CD4-positive, alpha-beta T cell (primary cell): ENCODE measurements around the gene LRP2. TPM values are rescaled to one million over a fixed set of nuclear protein-coding genes. Genes with fewer than 3 reads are reported as not detected.

Experiments
- ATAC-seq: fragments of 200-7000 bp; cut with Tn5 transposase; one replicate; pipeline ENCODE4 v1.10.0; 2022; ENCODE audit warnings: mild to moderate bottlenecking; ENCODE audit not compliant: poor library complexity
- CTCF ChIA-PET: fragments of 350-600 bp; sonication (Branson Sonifier 250); formaldehyde crosslinking; loops from one replicate; lab custom pipeline; 2021; ENCODE audit warnings: antibody characterized with exemption, inconsistent platforms; lab: Charles Lee
- POLR2A ChIA-PET: fragments of 350-600 bp; sonication (Branson Sonifier 250); formaldehyde crosslinking; loops from one replicate; lab custom pipeline; 2021; ENCODE audit warnings: antibody characterized with exemption, inconsistent platforms; lab: Charles Lee
- DNase-seq, 14 experiments: peaks; one replicate each; pipeline ENCODE4 v3.0.0-alpha.2; 2013 to 2020; ENCODE audit warnings: mixed read lengths in 2 of 14
- H3K27ac ChIP-seq, 2 donors: one replicate each; pipeline versions ENCODE4 v1.5.1 to v1.7.0; 2013; ENCODE audit warnings: low read length in 2 of 2, low read depth in 1 of 2, mild to moderate bottlenecking in 1 of 2
- H3K27me3 ChIP-seq, 2 experiments: 1 replicate in 1 of 2; 2 replicates in 1 of 2; pipeline versions ENCODE4 v1.6.1 to v1.7.0; 2013; ENCODE audit warnings: low read length in 2 of 2, control low read depth in 1 of 2, mild to moderate bottlenecking in 1 of 2, moderate library complexity in 1 of 2; ENCODE audit not compliant: insufficient read depth in 2 of 2, control insufficient read depth in 1 of 2
- H3K36me3 ChIP-seq: one replicate; pipeline ENCODE4 v1.6.1; 2013; ENCODE audit warnings: low read length, control low read depth; ENCODE audit not compliant: insufficient read depth
- H3K4me1 ChIP-seq: one replicate; pipeline ENCODE4 v1.6.1; 2013; ENCODE audit warnings: low read length, control low read depth; ENCODE audit not compliant: insufficient read depth
- H3K4me3 ChIP-seq: one replicate; pipeline ENCODE4 v1.5.1; 2013; ENCODE audit warnings: mild to moderate bottlenecking, low read length, moderate library complexity
- H3K9me3 ChIP-seq, 2 experiments: 1 replicate in 1 of 2; 2 replicates in 1 of 2; pipeline versions ENCODE4 v1.6.1 to v1.7.0; 2013; ENCODE audit warnings: low read length in 2 of 2, mild to moderate bottlenecking in 2 of 2, control low read depth in 1 of 2, moderate library complexity in 1 of 2; ENCODE audit not compliant: control insufficient read depth in 1 of 2, insufficient read depth in 1 of 2
- H3K27ac Mint-ChIP-seq: one replicate; pipeline ENCODE4 v1.8.0; 2020; ENCODE audit warnings: mixed read lengths
- H3K27me3 Mint-ChIP-seq: one replicate; pipeline ENCODE4 v1.8.0; 2021; ENCODE audit warnings: mixed read lengths
- H3K36me3 Mint-ChIP-seq: one replicate; pipeline ENCODE4 v1.8.0; 2021; ENCODE audit warnings: low read depth, mixed read lengths
- H3K4me1 Mint-ChIP-seq: one replicate; pipeline ENCODE4 v1.8.0; 2021; ENCODE audit warnings: low read depth, mixed read lengths
- H3K4me3 Mint-ChIP-seq: one replicate; pipeline ENCODE4 v1.8.0; 2020; ENCODE audit warnings: mild to moderate bottlenecking, mixed read lengths
- H3K9me3 Mint-ChIP-seq: one replicate; pipeline ENCODE4 v1.8.0; 2020; ENCODE audit warnings: mixed read lengths
- intact Hi-C, 2 experiments: fragments of 100-400 bp; cut with DNase I in 1 of 2; cut with micrococcal nuclease in 1 of 2; formaldehyde crosslinking; loops; one replicate each; pipeline versions ENCODE4 v1.15.1 to v1.9.0; 2023 to 2025; cut with DNase I, micrococcal nuclease
- total RNA-seq, 174 experiments: library from RNA in 2 of 174; stranded (reverse) in 2 of 174; gene quantifications; one replicate each; pipeline ENCODE4 v1.2.3 and lab custom pipeline; 2021 to 2026
- TF ChIP-seq, protein P1 (sequence below): fragments of 200-600 bp; IDR thresholded peaks from one replicate; pipeline ENCODE4 v1.8.0; 2022; ENCODE audit warnings: antibody characterized with exemption, mild to moderate bottlenecking

The LRP2 gene
- total RNA-seq, 2 experiments from 2014 or later: 0.03 TPM; not detected in 1

DNA sequence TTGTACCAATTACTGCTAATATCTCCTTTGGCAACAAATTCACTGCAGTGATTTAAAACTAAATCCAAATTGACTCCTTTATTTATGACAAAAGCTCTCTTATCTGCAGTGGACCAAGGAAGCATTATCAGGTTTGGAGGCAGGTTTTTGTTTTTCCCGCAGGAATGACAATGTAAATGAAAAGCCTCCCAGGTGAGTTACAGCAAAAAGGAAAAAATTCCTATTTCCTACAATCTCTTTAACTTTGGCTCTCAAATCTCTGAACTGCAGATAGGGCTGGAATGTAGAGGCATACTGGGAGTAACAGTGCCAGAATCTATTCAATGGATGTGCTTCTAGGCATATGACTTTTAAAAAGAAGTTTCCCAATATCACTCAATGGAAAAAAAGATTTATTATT is 28.9 kb upstream of the LRP2 start:
- no peaks in the 10 kb centered on the region for H3K36me3 Mint-ChIP-seq
- H3K4me3 ChIP-seq: no peak overlapping the region
- H3K9me3 ChIP-seq: no peaks in the 10 kb centered on the region
- no peaks in the 10 kb centered on the region for H3K4me1 ChIP-seq
- ChIA-PET POLR2A (no interaction called here), CTCF (no interaction called here)
- TF ChIP-seq, protein P1, sequence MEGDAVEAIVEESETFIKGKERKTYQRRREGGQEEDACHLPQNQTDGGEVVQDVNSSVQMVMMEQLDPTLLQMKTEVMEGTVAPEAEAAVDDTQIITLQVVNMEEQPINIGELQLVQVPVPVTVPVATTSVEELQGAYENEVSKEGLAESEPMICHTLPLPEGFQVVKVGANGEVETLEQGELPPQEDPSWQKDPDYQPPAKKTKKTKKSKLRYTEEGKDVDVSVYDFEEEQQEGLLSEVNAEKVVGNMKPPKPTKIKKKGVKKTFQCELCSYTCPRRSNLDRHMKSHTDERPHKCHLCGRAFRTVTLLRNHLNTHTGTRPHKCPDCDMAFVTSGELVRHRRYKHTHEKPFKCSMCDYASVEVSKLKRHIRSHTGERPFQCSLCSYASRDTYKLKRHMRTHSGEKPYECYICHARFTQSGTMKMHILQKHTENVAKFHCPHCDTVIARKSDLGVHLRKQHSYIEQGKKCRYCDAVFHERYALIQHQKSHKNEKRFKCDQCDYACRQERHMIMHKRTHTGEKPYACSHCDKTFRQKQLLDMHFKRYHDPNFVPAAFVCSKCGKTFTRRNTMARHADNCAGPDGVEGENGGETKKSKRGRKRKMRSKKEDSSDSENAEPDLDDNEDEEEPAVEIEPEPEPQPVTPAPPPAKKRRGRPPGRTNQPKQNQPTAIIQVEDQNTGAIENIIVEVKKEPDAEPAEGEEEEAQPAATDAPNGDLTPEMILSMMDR: no peak
- H3K36me3 ChIP-seq: no peaks in the 10 kb centered on the region
- peaks cover 0 to 7% of the 10 kb centered on the region in 2 experiments for H3K27me3 ChIP-seq
- no peak overlapping the region for H3K27ac Mint-ChIP-seq
- no peak overlapping the region for H3K4me3 Mint-ChIP-seq
- DNase-seq (no peak), ATAC-seq (no peak)
- no peak overlapping the region for H3K27ac ChIP-seq
- no peaks in the 10 kb centered on the region for H3K4me1 Mint-ChIP-seq
- intact Hi-C loops: no loop called here
- H3K27me3 Mint-ChIP-seq: peaks cover 36% of the 10 kb centered on the region
- no peaks in the 10 kb centered on the region for H3K9me3 Mint-ChIP-seq

DNA sequence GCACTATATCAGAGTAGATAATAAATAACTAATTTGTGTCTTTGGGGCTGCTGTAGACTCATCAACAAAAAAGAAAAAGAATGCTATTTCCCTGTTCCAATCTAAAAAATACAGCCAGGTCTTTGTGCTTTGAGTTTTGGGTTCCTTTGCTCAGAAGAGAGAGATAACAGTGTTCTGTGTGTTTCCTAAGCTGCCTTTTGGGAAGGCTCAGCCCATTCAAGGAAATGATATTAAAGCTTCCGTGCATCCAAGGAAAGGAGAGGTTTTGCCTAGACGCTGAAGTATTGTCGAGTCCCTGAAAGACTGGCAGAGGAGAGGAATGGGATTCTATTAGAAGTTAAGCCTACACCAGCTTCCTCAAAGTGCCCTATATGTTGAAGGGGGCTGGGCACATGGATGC is 25.8 kb upstream of the LRP2 start:
- TF ChIP-seq, protein P1: no peak
- H3K27ac Mint-ChIP-seq: no peak overlapping the region

DNA sequence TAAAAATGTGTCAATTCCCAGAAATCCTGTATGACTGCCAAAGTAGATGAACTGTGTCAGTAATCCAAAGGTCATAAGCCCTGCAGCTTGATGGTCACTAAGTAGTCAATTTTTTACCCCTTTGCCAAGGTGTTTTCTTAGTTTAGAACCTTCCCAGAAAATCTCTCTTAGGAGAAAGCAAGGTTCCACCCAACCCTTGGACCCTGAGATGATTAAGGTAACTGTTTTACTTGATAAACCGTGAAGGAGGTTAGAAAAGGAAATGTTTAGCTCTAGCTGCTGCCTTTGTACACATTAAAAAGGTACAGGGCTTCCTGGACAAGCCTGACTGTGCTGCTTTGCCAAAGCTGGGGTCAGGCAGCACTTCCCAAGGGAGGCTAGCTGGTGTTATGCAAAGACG is 24.4 kb upstream of the LRP2 start:
- intact Hi-C loops: no loop called here
- no peaks in the 10 kb centered on the region for H3K4me1 ChIP-seq
- DNase-seq: no peak
- Mint-ChIP-seq H3K9me3 (no peaks in the 10 kb centered on the region), H3K27me3 (peaks cover 61% of the 10 kb centered on the region), H3K4me1 (no peaks in the 10 kb centered on the region), H3K27ac (no peak overlapping the region), H3K4me3 (no peak overlapping the region), H3K36me3 (no peaks in the 10 kb centered on the region)
- POLR2A ChIA-PET: no interaction called here
- CTCF ChIA-PET: no interaction called here
- no peaks in the 10 kb centered on the region for H3K36me3 ChIP-seq
- H3K4me3 ChIP-seq: no peak overlapping the region
- H3K27ac ChIP-seq: no peak overlapping the region
- no peaks in the 10 kb centered on the region for H3K9me3 ChIP-seq
- no peak for ATAC-seq
- peaks cover 0 to 2% of the 10 kb centered on the region in 2 experiments for H3K27me3 ChIP-seq
- TF ChIP-seq, protein P1: no peak

More for the DNA sequence above, 25.8 kb upstream of the LRP2 start:
- POLR2A ChIA-PET: no interaction called here
- no peak for ATAC-seq
- Histone ChIP-seq H3K27me3 (peaks cover 0 to 6% of the 10 kb centered on the region in 2 experiments), H3K4me1 (no peaks in the 10 kb centered on the region), H3K36me3 (no peaks in the 10 kb centered on the region), H3K9me3 (no peaks in the 10 kb centered on the region), H3K4me3 (no peak overlapping the region), H3K27ac (no peak overlapping the region)
- CTCF ChIA-PET: no interaction called here
- peaks cover 53% of the 10 kb centered on the region for H3K27me3 Mint-ChIP-seq
- H3K36me3 Mint-ChIP-seq: no peaks in the 10 kb centered on the region
- H3K4me1 Mint-ChIP-seq: no peaks in the 10 kb centered on the region
- intact Hi-C loops: no loop called here
- no peaks in the 10 kb centered on the region for H3K9me3 Mint-ChIP-seq
- no peak for DNase-seq
- H3K4me3 Mint-ChIP-seq: no peak overlapping the region
